Measurements from ENCODE around the gene HOXA3.

DNA sequence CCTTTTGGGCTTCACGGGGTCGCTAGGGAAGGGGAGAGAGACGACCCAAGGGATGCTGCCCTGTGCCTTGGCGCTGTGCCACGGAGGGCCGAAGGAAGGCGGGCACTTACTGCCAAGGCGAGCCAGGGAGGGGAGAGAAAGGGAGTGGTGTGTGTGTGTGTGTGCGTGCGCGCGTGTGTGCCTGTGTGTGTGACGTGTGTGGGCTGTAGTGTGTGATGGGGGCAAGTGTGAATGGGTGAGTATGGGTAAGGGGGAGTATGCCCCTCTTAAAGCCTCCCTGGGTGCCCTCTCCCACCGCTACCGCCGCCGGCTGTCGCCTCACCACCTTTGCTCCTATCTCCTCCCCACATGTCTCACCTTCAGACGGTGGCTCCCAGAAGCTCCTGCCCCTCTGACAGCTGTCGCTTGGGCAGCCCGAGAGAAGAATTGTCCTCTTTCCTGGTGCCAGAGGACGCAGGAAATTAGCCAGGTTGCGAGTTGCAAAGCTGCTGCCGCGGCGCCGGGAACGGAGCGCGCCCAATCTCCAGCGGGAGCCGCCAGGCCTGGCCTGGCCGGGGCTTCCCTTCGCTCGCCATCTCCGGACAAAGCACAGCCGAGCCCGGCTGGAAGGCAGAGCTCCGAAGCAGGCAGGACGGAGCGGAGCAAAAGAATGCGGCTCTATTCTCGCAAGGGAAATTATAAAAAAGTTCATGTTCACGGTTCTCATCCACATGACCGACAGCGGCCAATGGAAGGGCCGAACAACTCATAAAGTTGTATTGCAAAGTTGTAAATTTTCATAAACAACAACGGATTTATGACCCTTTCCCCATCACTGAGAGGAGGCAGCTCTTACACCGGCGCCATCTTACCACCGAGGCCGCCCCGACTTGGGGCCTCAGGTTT is at the start of gene HOXA3:
- TF ChIP-seq POLR2A (IDR thresholded peaks at IDR 0.05) (no peak), POLR2AphosphoS5 (IDR thresholded peaks at IDR 0.05) (peak; percentile 30 to 54 (median 42))
- TF ChIP-seq, protein P1, sequence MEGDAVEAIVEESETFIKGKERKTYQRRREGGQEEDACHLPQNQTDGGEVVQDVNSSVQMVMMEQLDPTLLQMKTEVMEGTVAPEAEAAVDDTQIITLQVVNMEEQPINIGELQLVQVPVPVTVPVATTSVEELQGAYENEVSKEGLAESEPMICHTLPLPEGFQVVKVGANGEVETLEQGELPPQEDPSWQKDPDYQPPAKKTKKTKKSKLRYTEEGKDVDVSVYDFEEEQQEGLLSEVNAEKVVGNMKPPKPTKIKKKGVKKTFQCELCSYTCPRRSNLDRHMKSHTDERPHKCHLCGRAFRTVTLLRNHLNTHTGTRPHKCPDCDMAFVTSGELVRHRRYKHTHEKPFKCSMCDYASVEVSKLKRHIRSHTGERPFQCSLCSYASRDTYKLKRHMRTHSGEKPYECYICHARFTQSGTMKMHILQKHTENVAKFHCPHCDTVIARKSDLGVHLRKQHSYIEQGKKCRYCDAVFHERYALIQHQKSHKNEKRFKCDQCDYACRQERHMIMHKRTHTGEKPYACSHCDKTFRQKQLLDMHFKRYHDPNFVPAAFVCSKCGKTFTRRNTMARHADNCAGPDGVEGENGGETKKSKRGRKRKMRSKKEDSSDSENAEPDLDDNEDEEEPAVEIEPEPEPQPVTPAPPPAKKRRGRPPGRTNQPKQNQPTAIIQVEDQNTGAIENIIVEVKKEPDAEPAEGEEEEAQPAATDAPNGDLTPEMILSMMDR (IDR thresholded peaks at IDR 0.05 in 8 of 11, conservative IDR thresholded peaks at IDR 0.05 in 3 of 11) = no peak

All from spleen (tissue), 7 donors.